ENCODE measurements around the gene FRMPD1.

DNA sequence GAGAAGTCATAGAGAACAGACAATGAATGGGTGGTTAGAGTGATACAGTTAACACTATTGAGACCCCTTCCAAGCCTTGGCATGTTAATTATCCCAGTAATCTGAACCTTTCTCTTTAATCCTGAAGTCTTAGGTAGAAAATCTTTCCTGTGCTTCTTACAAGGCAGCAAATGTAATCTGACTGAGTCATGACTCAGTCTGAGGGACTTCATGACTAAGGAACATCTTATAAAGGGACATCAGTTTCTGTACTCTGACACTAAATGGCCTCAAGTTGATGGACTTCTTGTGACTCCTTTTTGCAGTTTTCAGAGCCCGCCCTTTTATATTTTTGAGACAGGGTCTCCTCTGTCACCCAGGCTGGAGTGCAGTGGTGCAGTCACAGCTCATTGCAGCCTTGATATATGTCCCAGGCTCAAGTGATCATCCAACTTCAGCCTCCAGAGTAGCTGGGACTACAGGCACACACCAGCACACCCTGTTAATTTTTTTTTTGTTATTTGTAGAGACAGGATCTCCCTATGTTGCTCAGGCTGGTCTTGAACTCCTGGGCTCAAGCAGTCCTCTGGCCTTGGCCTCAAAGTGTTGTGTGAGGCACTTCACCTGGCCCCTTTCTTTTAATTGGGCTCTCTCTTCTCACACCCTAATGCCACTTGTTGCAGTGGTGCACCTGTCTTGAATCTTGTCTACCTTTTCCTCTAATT lies 124.6 kb downstream of the FRMPD1 start:
- no peak for TF ChIP-seq FOXP2 (optimal IDR thresholded peaks at IDR 0.05; ENCODE audit: control extremely low read depth, extremely low read length, insufficient read depth)
- no peak for TF ChIP-seq POLR2AphosphoS5 (IDR thresholded peaks at IDR 0.05; ENCODE audit: borderline replicate concordance, low read depth, low read length)

Data from SK-N-MC (cell line).